ENCODE measurements around the gene PLA2G2D.

PLA2G2D gene, protein sequence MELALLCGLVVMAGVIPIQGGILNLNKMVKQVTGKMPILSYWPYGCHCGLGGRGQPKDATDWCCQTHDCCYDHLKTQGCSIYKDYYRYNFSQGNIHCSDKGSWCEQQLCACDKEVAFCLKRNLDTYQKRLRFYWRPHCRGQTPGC

DNA sequence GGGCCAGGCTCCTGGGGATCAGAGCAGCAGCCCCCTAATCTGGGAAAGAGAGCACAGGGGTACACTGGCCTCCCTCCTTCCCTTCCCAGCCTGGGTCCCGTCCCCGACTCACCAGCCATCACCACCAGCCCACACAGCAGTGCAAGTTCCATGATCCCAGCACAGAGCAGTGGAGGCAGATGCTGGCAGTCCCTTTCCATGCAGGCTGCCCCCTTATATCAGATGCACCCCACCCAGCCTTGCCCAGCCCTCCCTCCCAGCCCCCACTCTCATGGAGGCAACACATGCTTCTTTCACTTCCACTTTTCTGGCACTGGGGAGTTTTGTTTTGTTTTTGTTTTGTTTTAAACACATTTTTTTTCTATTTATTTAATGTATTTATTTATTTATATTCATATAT lies at the start of gene PLA2G2D:
Gene PLA2G2D (minus strand): TSS at position 190 of the 400 bp plus-strand sequence. CDS start 38 bp downstream, at position 152.
- DNase-seq, result no peak

DNA sequence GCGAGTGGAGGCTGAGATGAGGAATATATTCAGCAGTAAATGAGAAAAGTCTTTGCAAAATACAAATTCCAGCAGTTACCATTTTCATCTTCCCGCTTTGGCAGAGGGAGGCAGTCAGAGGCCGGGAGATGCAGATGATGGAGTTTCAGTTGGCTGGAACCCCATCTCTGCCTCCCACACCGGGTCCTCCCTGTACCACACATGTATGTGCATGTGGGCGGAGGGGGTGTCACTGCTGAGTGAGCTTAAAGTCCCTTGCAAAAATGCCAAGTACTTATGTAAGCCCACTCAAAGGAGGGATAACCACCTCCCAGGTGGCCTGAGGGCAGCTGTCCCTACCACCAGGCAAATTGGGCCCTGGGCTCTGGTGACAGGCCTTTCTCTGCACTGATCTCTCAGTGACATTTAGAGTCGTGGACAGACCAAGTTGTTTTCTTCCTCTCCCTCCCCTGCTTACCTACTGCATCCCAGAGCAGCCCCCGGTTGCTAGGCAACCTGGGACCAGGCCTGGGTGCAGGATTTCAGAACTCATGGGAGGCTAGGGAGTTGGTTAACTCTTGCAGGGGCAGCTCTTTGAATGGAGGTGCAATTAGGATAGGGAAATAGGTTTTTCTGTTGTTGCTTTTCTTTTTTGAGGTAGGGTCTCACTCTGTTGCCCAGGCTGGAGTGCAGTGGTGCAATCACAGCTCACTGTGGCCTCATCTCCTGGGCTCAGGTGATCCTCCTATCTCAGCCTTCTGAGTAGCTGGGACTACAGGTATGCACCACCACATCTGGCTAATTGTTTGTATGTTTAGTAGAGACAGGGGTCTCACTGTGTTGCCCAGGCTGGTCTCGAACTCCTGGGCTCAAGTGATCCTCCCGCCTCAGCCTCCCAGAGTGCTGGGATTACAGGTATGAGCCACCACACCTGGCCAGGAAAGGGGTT lies 49.5 kb upstream of the PLA2G2D start:
- DNase-seq, result no peak

DNA sequence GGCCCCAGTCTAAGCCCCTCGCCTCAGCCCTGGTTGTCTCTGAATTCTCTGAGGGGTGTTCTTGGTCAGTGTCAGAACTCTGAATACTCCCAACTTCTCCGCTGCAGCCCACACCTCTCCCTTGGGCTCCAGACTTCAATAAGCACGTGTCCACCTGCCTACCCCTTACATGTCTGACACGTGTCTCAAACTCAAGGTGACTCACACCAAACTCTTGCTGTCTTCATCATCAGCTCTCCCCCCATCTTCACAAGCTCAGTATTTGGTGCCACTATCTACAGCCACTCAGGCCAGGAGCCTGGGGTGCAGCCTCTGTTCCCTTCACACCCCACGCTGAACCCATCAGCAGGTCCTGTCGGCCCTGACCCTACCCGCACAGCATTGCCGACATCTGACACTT lies 47.8 kb upstream of the PLA2G2D start:
- DNase-seq, result no peak

DNA sequence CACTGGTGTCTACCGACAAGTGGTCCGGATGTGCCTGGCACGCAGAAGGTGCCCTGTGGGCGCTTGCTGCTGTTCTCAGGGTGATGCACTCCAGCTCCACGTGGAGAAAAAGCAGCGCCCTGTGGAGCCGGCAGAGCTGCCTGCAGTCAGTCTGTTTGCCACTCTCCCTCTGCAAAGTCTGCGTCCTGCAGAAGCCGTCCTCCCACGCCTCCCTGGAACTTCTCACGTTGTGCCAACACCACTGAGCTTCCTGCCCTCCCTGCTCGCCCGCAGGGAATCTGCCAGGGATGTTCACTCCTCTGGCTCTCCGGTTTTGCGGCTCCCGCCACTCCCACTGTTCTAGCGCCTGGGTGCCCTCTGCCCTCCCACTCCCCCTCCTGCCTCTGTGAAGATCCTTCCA lies 46.7 kb upstream of the PLA2G2D start:
- DNase-seq, result no peak

DNA sequence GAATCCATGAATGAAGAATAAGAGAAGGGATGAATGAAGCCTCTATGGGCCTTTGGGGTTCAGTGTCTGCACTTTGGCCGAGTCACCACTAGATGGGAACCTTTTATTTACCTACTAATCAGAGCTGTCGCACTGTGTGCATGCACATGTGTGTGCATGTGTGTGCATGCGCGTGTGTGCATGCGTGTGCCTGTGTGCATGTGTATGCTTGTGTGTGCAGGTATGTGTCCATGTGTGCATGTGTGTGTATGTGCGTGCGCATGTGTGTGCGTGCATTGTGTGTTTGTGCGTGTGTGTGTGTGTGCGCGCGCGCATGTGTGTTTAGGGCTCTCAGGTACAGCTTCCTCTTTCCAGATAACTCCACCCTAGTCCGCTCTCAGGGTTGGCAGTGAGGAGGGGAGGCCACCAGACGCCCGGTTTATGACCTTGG lies 46.2 kb upstream of the PLA2G2D start:
- DNase-seq, result no peak

DNA sequence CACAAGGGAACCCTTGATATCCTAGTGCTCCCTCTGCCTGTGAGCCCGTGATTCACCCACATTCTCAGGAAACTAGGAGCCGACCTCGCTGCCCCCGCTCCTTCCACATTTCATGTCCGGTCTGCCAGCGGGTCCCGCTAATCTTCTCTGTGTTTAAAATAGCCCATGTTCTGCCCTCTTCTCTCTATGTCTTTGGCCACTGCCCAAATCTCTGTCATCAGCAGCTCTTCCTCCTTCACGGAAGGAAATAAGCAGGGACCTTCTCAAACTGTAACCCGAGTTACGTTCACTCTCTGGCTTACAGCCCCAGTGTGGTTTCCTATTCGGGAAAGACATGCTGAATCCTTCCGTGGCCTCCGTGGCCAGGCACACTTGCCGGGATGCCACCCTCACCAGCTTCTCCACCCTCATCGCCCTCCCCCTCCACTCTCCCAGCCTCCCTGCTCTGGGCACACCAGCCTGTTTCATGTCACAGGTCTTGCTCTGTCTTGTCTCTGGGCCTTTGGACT lies 45.4 kb upstream of the PLA2G2D start:
- DNase-seq, result no peak

DNA sequence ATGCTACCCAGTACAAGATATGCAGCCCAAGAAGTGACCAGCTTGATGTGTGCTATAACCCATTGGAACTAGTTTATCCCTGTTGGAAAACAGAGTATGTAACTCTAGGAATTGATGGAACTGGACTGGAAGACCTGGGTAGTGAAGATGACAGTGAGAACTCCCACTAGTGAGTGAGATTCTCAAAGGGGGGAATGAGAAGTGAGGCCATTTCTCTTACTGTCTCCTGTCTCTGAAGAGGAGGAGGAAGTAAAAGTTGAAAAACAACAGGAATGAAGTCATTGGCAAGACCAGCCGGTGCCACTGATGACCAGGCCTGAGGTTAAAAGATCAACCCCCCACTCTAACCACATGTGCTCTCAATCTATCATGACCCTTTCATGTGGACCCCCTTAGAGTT lies 40.7 kb upstream of the PLA2G2D start:
- no peak for DNase-seq

DNA sequence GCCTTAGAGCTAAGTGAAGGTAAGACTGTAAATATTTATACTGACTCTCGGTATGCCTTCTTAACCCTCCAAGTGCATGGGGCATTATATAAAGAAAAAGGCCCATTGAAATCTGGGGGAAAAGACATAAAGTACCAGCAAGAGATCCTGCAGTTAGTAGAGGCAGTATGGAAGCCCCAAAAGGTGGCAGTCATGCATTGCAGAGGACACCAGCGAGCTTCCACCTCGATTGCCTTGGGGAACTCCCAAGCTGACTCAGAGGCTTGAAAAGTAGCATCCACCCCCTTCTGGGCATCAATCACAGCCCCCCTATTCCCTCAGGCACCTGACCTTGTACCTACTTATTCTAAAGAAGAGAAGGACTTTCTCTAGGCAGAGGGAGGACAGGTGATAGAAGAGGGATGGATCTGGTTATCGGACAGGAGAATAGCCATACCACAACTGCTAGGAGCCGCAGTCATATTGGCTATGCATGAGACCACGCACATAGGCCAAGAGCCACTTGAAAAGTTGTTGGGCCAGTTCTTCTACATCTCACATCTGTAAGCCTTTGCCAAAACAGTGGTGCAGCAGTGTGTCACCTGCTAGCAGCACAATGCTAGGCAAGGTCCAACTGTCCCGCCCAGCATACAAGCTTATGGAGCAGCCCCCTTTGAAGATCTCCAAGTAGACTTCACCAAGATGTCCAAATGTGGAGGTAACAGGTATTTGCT lies 39.2 kb upstream of the PLA2G2D start:
- DNase-seq, result no peak

DNA sequence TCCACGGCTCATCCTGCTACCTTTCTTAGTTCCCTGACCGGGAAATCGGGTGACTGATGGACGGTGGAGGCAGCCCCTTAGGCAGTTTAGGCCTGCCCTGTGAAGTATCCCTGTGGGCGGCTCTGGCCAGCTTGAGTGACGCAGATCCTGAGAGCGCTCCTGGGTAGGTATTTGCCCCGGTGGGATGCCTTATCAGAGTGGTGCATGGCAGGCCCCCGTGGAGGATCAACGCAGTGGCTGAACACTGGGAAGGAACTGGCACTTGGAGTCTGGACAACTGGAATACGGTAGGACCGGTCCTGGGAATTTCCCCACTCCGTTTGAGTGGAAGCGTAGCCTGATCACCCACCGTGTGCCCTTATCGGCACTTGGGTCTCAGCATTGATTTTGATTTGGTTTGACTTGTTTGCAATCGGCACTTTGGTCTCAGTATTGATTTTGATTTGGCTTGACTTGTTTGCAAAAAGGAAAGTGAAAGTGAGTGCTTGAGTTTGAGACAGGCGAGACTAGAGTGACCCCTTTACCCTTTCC lies 35.0 kb upstream of the PLA2G2D start:
- no peak for DNase-seq

DNA sequence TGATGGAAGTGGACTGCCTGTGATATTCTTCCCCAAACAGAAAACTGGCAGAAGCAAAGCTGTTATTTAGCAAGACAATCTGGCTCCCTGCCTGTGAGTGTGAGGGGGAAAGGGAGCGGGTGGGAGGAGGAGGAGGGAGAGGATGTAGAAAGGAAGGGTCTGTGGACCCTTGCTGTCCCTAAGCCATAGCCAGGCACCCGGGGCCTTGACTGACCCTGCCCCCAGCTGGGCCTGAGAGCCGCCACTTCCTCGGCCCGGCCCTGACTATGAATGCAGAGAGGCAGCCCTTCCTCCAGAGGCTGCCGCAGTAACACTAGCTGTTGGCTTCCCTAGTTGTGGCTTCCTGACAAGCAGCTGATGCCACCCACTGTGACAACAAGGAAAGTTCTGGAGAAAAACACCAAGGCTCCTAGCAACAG lies 33.7 kb upstream of the PLA2G2D start:
- DNase-seq, result no peak

DNA sequence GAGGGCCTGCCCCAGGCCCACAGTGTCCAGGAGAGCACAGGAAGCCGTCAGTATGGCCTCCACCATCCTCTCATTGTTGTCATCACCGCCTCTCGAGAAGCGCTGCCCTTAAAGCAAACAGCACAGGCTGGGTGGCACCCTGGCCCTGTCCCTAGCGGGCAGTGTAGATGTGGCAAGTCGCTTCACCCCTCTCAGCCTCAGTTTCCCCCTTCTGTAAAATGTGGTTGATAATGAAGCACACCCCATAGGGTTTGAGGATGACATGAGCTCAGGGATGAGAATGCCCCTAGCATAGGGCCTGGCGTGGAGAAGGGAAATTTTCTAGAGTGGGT lies 33.2 kb upstream of the PLA2G2D start:
- no peak for DNase-seq

DNA sequence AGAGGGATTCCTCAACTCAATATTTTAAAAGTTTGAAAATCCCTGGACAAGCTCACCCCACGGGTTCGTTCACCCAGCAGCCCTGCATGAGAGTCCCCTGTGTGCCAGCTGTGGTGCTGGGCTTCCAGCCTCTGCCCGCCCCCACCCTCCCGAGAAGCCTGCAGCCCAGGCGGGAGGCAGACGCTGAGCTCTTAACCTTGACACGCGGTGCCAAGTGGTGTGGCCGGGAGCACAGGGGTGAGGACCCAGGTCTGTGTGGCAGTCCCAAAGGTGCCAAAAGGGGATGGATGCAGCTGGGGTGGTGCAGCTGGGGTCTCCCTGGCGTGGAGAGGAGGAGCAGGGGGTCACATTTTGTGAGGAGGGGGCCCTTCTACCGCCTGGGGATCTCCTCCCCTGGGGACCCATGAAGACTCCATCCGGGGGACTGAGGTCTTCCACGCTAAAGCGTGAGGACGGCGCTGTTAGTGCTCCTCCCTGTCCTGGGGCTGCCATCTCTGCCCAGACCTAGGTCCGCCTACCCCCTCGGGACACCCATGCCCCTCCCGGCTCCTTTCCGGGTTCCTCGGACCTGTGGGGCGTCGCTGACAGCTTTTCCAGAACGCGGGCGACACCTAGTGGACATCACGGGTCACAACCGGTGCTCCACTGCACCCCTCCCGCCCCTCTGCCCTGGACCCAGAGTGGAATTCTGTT lies 32.7 kb upstream of the PLA2G2D start:
- peak; percentile 79 for DNase-seq

DNA sequence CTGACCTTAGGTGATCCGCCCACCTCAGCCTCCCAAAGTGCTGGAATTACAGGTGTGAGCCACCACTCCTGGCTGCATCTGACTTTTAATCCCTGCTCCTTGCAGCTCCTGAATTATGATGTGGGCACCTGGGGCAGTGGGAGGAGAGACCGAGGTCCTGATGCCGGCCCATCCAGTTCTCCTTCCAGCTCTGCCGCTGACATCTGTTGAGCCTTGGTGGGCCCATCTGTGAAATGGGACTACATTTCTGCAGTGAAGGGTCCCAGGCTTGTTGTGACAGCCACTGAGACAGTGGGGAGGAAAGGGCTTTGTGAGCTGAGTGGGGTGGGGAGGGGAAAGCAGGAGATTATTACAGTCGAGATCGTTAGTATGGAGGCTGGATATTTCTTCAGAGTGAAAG lies 31.6 kb upstream of the PLA2G2D start:
- no peak for DNase-seq

DNA sequence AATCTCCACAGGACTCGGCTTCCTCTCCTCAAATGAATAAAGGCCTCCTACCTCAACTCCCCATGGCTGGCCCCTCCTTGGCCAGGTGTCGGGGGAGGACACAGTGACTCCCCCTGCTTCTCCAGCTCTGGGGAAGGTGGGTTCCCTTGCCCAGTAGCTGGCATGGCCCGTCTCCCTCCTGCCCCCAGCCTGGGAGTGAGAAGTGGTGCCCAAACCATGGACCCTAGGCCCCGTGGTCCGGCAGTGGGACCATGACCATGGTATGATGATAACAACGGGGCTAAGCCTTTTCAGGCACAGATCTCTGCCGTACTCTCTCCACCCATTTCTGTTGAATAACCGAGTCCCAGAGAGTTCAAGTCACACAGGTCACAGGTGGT lies 31.0 kb upstream of the PLA2G2D start:
- no peak for DNase-seq

DNA sequence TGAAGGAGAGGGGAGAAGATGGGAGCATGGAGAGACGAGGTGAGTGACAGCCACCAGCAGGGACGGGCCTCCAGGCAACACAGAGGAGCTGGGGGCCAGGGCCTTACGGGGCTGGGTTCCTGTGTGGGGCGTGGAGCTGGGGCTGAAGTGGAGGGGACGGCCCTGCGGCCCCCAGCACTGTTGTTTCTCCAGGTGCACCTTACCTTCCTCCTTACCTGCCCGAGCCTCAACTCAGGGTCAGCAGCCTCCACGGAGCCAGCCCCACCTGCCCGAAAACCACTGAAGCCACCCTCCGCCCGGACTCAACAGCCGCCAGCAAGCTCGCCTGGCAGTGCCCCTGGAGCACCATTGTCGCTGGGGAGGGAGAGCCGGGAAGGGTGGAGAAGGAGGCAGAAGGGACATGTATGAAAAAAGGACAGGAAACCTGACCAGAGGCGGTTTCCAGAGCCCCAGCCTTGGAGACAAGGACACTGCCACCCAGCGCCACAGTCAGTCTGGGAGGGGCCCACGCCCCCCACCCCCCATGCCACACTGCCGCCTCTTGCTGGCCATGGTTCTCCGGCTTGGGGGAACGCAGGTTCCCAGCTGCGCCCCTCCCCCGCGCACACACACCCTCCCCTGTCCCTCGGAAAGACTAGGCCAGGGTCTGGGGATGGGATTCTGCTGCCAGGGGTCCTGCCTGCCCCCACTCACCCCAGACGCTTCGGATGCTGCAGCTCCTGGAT lies 30.4 kb upstream of the PLA2G2D start:
- DNase-seq, result no peak

DNA sequence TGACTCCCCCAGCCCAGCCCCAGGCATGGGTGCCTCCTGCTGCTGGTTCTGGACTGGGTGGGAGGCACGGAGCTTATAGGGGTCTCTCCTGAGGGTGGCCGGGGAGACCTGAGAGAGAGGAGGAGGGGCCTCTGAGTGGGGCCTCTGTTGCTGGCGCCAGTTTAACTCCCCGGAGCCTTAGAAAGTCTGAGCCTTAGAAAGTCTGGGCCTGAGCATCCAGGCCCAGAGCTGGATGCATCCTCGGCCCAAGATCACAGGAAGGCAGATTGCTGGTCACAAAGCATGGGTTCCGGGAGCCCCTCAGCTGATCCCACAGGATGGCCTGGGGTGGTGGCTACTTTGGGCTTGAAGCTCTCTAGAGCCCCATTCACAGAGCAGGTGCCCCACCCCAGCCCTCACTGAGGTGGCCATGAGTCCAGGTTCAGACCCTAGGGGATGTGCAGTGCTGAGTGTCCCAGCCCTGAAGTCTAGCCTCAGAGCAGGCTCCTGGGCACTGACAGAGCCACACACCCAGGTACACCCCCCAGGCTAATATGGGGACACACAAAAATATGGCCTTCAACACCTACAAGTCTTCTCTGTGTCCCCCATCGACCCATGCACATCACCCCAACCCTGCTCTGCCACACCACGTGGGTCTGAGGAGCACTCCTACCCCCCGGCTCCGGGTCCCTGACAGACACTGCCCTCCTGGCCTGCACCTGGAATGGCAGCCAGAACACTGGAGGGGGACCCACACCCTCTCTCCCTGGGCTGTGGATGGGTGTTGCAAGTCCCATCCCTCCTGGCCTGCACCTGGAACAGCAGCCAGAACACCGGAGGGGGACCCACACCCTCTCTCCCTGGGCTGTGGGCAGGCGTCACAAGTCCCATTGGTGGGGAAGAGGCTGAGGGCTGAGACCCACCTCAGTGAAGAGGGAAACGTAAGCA lies 29.5 kb upstream of the PLA2G2D start:
- DNase-seq, result no peak

DNA sequence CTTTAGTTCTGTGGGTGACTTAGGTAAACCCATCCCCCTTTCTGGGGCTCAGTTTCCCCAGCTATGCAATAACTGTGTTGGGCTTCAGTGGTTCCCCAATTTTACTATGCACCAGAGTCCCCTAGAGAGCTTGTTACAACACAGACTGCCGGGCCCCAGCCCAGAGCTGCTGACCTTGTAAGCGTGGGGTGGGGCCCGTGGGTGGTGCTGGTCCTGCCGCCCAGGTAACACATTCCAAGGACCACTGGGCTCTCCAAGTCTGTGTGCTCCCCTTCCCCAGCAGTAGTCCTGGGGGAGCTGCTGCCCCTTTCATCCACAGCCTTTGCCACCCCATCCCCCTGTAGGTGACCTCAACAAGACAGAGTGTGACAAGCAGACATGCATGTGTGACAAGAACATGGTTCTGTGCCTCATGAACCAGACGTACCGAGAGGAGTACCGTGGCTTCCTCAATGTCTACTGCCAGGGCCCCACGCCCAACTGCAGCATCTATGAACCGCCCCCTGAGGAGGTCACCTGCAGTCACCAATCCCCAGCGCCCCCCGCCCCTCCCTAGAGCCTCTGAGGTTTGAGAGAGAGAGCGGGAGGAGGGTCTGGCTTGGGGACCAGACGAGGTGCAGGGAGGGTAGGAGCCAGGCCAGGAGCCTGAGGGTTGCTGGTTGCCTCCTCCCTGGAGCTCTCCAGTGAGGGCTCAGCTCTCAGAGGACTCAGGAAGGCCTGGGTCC lies 28.7 kb upstream of the PLA2G2D start:
- no peak for DNase-seq

DNA sequence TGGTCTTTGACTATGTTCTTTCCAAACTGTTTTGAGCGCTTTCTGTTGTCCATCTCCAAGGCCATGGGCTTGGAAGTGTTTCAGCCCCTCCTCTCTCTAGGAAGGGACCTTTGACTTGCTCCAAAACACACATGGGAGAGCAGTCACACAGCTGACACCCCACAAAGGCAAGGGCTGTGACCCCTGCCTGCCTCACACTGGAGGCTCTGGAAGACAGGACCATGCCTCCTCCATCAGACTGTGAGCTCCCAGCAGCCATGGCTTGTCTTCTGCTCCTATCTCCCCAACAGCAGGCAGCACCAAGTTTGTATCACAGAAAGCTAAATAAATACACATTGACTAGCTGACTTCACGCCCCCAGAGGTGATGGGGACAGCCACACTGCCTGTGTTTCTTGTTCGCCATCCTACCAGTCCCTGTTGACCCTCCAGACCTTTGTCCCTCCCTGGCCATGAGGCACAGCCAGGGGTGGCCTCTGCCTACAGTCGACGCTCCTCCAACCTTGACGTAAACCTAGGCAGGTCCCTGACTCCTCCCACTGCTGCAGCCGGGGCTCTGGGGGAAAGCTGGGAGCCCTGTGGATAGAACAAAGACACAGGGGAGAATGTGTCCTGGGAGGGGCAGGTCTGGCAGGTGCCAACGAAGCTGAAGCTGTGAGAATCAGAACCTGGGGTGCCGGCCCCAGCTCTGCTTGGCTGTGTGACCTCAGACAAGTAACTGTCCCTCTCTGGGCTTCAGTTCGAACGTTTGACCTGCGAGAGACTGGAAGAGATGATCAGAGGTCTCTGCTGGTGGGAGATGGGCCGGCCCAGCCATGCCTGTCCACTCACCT lies 24.6 kb upstream of the PLA2G2D start:
- no peak for DNase-seq

DNA sequence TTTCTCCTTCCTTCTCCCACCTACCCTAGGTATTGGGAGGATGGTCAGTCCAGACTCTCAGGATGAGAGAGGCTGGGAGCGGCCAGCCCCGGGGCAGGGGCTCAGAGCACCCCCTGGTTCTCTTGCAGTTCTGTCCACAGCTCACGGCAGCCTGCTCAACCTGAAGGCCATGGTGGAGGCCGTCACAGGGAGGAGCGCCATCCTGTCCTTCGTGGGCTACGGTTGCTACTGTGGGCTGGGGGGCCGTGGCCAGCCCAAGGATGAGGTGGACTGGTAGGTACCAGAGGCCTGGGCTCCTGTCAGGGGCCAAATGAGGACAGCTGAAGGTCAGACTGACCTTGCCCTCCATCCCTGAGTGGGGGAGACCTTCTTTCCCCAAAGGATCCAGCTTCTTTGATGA lies 24.0 kb upstream of the PLA2G2D start:
- no peak for DNase-seq

All from CD4-positive, alpha-beta T cell treated with Interleukin-12 subunit alpha and Interleukin-12 subunit beta, for 1 hour (primary cell).